ENCODE data around the gene ADARB2.

The ADARB2 gene

DNA sequence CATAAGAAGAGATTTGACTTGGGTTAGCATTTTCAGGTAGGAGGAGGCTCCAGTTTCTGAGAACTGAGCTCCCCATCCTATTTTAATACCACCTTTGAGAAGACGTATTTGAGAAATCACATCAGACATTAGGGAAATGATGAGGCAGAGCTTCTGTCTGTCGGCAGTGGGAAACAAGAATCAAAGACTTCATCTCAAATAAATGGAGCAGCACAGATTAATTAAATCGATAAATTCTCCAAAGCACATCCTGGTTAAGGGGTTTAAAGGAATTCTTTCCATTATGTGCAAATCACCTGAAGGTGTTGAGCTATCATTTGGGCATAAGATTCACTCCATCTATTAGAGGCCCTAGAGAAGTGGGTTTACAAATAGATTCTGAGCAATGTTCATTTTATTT, 7.6 kb downstream of the ADARB2 start:
- TF ChIP-seq, protein P1, sequence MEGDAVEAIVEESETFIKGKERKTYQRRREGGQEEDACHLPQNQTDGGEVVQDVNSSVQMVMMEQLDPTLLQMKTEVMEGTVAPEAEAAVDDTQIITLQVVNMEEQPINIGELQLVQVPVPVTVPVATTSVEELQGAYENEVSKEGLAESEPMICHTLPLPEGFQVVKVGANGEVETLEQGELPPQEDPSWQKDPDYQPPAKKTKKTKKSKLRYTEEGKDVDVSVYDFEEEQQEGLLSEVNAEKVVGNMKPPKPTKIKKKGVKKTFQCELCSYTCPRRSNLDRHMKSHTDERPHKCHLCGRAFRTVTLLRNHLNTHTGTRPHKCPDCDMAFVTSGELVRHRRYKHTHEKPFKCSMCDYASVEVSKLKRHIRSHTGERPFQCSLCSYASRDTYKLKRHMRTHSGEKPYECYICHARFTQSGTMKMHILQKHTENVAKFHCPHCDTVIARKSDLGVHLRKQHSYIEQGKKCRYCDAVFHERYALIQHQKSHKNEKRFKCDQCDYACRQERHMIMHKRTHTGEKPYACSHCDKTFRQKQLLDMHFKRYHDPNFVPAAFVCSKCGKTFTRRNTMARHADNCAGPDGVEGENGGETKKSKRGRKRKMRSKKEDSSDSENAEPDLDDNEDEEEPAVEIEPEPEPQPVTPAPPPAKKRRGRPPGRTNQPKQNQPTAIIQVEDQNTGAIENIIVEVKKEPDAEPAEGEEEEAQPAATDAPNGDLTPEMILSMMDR (IDR thresholded peaks at IDR 0.05; ENCODE audit: borderline replicate concordance, insufficient read depth, low read depth, low read length), result no peak
- H3K4me3 ChIP-seq (ENCODE audit: low read depth, low read length), result no peak overlapping the region

DNA sequence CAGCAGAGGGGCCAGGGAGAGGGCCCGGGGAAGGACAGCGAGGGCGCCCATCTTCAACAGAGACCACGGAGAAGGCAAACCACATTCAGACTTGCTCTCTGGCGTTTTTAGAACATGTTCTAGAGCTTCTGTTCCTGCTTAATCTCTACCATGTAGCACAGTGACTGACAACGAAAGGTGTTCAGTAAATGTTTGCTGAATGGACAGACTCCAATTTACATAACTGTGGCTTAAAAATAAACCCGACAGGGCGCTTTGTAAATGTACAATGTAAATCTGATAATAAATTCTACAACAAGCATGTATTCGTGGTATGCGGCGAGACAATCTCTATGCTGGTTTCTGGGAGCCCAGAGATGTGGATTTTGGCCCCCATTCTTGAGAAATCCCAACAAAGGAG, 10.5 kb downstream of the ADARB2 start:
- TF ChIP-seq, protein P1 (IDR thresholded peaks at IDR 0.05; ENCODE audit: borderline replicate concordance, insufficient read depth, low read depth, low read length), result no peak
- H3K4me3 ChIP-seq (ENCODE audit: low read depth, low read length), result no peak overlapping the region

- H3K4me3 ChIP-seq (ENCODE audit: low read depth, low read length), result no peak overlapping the region
- TF ChIP-seq, protein P1 (IDR thresholded peaks at IDR 0.05; ENCODE audit: borderline replicate concordance, insufficient read depth, low read depth, low read length), result no peak
Observed at GRCh38 chr10:1724921-1725488, 12.3 kb downstream of the ADARB2 start.

- no peak overlapping the region for H3K4me3 ChIP-seq (ENCODE audit: low read depth, low read length)
Observed at GRCh38 chr10:1716839-1717238, 20.5 kb downstream of the ADARB2 start.

DNA sequence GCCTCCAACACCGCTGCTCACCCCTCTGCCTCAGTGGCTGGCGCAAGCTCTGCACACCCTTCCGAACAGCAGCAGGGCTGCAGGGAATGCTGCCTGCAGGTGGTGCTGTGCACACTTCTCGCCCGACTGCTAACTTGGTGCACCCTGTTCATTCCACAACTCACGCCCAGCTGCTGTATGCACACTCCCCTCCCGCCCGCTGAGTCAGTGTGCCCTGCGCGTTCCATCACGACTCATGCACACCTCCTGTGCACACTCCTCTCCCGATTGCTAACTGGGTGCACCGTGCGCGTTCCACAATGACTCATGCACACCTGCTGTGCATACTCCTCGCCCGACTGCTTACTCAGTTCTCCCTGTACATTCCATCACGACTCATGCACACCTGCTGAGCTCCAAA, 21.5 kb downstream of the ADARB2 start:
- TF ChIP-seq, protein P1 (IDR thresholded peaks at IDR 0.05; ENCODE audit: borderline replicate concordance, insufficient read depth, low read depth, low read length), result peak; percentile 81

More at GRCh38 chr10:1716839-1717238, 20.5 kb downstream of the ADARB2 start:
- TF ChIP-seq, protein P1 (IDR thresholded peaks at IDR 0.05; ENCODE audit: borderline replicate concordance, insufficient read depth, low read depth, low read length), result no peak

GRCh38 chr10:1712944-1713671, 24.2 kb downstream of the ADARB2 start:
- H3K4me3 ChIP-seq (ENCODE audit: low read depth, low read length), result no peak overlapping the region
- TF ChIP-seq, protein P1 (IDR thresholded peaks at IDR 0.05; ENCODE audit: borderline replicate concordance, insufficient read depth, low read depth, low read length), result no peak

More for the DNA sequence above, 21.5 kb downstream of the ADARB2 start:
- no peak overlapping the region for H3K4me3 ChIP-seq (ENCODE audit: low read depth, low read length)

- no peak overlapping the region for H3K4me3 ChIP-seq (ENCODE audit: low read depth, low read length)
- TF ChIP-seq, protein P1 (IDR thresholded peaks at IDR 0.05; ENCODE audit: borderline replicate concordance, insufficient read depth, low read depth, low read length), result no peak
Observed at GRCh38 chr10:1712314-1712713, 25.0 kb downstream of the ADARB2 start.

Data from GM12875 (cell line).